GM19438 (cell line): Measurements from ENCODE around the gene MLIP.

Experiments used
- ATAC-seq: cut with Tn5 transposase; IDR thresholded peaks from one replicate; pipeline ENCODE4 v1.9.1; 2021; ENCODE audit warnings: low read depth; ENCODE audit not compliant: unreplicated experiment

Gene MLIP

GRCh38 chr6:54267798-54268197, 156.6 kb downstream of the MLIP start:
- no peak for ATAC-seq

DNA sequence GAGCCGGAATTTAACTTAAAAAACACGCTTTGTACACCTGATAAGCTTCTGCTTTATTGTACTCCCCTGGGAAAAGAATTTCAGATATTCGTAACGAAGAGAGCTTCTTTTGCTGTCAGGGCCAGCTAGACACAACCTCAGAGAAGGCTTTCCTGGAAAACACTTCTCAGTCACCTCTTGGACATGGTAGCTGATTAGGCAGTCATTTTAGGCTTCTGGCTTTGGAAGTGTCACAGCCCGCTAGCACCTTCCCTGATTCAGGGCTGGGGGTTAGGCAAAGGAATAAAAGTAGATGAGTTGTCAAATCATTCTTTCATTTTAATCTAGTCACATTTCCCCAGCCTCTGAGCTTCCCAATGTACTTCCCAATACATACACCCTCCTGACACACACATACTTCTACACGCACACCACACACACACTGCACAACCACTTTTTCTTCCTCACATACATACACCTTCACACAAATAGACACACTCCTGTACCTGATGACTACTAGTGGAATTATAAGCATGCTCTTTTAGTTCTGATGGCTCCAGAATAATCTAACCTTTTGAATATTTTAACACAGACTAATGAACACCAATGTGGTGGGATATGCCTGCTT, 162.1 kb downstream of the MLIP start:
- ATAC-seq, result no peak

DNA sequence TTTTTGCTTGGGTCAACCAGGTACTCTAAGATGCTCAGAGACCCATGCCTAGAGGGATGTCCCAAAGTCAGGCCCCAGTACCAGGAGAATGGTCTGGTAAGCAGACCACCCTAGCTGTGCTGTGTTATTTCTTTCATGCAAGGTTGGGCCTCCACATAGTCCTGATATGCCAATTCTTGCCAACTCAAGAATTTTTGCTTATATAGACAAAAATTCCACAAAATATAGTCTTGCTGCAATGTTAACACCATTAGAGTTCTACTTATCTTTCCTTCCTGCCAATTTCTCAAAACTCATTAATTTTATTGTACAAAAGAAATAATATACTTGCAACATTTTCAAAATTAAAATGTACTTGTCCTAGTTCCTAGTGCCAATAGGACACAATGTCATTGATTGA, 163.1 kb downstream of the MLIP start:
- no peak for ATAC-seq

DNA sequence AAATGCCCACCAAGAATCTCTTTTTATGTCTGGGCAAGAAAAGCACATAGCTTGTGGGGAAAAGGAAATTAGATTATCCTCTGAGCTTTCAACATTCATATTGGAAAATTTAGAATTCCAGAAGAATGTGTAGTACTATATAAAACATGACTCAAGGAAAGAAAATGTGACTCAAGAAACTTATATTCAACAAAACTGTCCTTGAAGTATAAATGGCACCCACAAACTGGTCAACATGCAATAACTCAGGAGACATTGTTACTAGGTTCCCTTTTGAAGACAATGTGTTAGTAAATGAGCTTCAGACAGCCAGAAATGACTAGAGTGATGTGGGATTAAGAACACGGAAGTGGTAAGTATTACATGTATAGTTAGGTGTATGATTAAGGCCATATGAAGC, 170.9 kb downstream of the MLIP start:
- no peak for ATAC-seq

DNA sequence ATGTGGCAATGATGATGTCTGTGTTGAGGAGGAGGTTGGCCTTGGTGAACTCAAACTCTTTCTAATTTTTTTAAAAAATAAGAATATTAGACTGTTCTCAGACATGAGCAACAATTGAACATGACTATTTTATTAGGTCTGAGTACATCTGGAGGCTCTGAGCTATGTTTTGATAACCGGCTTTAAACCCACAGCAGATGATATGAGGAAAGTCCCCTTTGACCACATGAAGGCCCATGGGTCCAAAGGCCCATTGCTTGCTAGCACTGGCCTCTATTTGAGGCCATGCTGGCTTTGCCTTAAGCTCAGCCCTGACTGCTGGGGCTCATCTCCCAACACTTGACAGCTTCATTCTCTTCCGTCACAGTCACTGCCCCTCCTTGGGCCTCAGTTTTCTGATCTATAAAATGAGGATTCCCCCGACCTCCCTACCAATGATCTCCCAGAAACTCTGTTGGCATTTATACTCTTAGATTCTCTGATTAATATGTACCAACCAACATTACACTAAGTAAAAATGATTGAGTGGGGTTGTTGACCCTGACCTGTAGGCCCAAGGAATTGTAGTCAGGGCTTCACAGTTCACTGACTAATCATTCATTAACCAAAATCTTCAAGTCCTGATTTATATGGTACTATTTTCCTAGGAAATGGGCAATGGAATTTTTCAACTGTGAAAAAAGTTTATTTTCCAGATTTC, 173.1 kb downstream of the MLIP start:
- no peak for ATAC-seq

- ATAC-seq, result no peak
These were observed 174.4 kb downstream of the MLIP start for GRCh38 chr6:54285595-54285994.

DNA sequence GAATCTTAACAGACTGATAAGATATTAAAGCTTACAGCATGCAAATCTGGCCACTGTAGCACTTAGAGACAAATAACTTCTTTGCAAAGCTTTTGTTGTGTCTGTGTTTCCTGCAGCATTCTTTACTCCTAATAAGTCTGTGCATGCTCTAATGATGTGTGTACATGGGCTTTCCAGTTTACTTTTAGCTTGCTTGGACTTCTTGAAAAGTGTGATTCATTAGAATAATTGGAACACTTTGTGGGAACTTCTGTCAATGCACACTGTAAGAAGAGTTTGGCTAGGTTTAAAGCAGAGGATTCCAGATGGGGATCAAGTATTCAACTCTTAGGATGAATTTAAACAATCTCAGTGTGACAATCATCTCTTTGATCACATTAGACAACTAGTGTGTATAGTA, 174.9 kb downstream of the MLIP start:
- ATAC-seq, result no peak

- no peak for ATAC-seq
These were observed 177.2 kb downstream of the MLIP start for GRCh38 chr6:54288474-54288873.

GRCh38 chr6:54289426-54289825, 178.2 kb downstream of the MLIP start:
- no peak for ATAC-seq

DNA sequence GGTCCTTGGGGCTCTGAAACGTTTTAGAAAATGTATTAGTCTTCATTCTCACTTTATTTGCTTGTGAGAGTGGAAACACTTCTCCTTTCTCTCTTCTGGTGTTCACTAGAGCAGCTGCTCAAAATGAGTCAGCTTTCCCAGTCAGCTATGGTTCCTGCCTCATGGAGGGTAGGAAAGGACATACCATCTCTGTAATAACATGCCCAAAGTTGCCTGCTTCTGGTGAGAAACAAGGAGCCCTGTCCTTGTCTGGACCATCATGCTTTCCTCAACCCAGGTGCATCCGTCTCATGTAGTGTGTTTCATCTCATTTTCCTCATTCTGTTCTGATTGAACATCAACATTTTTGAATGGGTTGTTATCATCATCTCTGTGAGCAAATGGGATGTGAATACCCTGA, 179.9 kb downstream of the MLIP start:
- ATAC-seq, result peak; percentile 76

- peak; percentile 68 for ATAC-seq
These were observed 180.5 kb downstream of the MLIP start for GRCh38 chr6:54291738-54292137.

DNA sequence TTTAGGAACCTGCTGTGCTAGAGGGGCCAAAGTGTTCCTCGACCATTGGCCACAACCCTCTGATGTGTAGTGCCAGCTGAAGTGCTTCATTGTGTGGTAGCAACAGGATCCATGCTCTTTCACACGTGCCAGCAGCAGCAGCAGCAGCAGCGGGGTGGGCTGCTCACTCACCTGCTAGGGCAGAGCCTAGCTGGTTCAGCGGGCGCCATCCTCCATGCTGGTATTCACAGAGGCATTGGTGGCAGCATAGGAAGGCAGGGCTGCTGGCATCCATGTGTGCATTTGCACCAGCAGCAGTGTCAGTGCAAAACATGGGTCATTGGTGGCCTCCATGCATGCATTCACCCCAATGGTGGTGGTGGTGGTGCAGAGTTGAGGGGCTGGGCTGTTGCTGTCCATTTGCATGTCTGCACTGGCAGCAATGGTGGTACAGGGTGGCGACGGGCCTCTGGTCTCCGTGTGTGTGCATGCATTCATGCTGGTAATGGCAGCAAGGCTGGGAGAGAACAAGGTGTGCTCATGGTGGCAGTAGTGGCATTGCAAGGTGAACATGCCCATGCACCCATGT, 183.8 kb downstream of the MLIP start:
- no peak for ATAC-seq

- ATAC-seq, result no peak
These were observed 188.5 kb downstream of the MLIP start for GRCh38 chr6:54299542-54300269.

- no peak for ATAC-seq
These were observed 190.5 kb downstream of the MLIP start for GRCh38 chr6:54301770-54302169.

GRCh38 chr6:54307439-54307910, 196.2 kb downstream of the MLIP start:
- peak; percentile 66 for ATAC-seq

GRCh38 chr6:54308289-54308985, 197.2 kb downstream of the MLIP start, which contains the start of gene TINAG:
TINAG (plus strand) TSS chr6:54308441; CDS start chr6:54308551, 110 bp downstream.
- peak; percentile 38 for ATAC-seq

- ATAC-seq, result no peak
These were observed 197.7 kb downstream of the MLIP start for GRCh38 chr6:54308986-54309315.

- no peak for ATAC-seq
These were observed 199.3 kb downstream of the MLIP start for GRCh38 chr6:54310377-54311152.

- ATAC-seq, result no peak
These were observed 204.4 kb downstream of the MLIP start for GRCh38 chr6:54315656-54316055.
